WERI-Rb-1 (cell line): ENCODE measurements around the gene F2.

Source experiments
- DNase-seq: peaks from one replicate; pipeline ENCODE4 v3.0.0-alpha.2; 2020
- H3K27ac ChIP-seq: fragments of 250-450 bp; sonication (Bioruptor Pico); 2 replicates; pipeline ENCODE4 v1.5.1; 2020; ENCODE audit warnings: mild to moderate bottlenecking, moderate library complexity
- H3K27me3 ChIP-seq: fragments of 250-450 bp; sonication (Bioruptor Pico); 2 replicates; pipeline ENCODE4 v1.5.1; 2021; ENCODE audit warnings: mild to moderate bottlenecking, low read depth, moderate library complexity; ENCODE audit not compliant: insufficient read depth, severe bottlenecking
- H3K36me3 ChIP-seq: fragments of 250-450 bp; sonication (Bioruptor Pico); 2 replicates; pipeline ENCODE4 v1.5.1; 2020; ENCODE audit warnings: mild to moderate bottlenecking, moderate library complexity
- H3K4me3 ChIP-seq: 2 replicates; pipeline ENCODE4 v1.5.1; 2011; ENCODE audit warnings: low read depth, mild to moderate bottlenecking, control low read depth, low read length
- H3K9me3 ChIP-seq: fragments of 250-450 bp; sonication (Bioruptor Pico); 2 replicates; pipeline ENCODE4 v1.5.1; 2021; ENCODE audit warnings: mild to moderate bottlenecking, moderate library complexity; ENCODE audit not compliant: severe bottlenecking
- CTCF ChIP-seq: IDR thresholded peaks from 2 replicates; pipeline ENCODE4 v1.5.1; 2011; ENCODE audit warnings: low read depth, mild to moderate bottlenecking, control low read depth, inconsistent platforms, low read length

The F2 gene

GRCh38 chr11:46697303-46697702 is 21.7 kb upstream of the F2 start:
- Histone ChIP-seq H3K27ac (no peak overlapping the region), H3K4me3 (no peak overlapping the region), H3K27me3 (no peaks in the 10 kb centered on the region), H3K36me3 (peaks cover 18% of the 10 kb centered on the region), H3K9me3 (no peaks in the 10 kb centered on the region)
- no peak for TF ChIP-seq CTCF
- DNase-seq, result no peak

GRCh38 chr11:46697723-46698122 is 21.3 kb upstream of the F2 start:
- no peak for TF ChIP-seq CTCF
- Histone ChIP-seq H3K36me3 (peaks cover 22% of the 10 kb centered on the region), H3K9me3 (no peaks in the 10 kb centered on the region), H3K27me3 (no peaks in the 10 kb centered on the region), H3K27ac (no peak overlapping the region), H3K4me3 (no peak overlapping the region)
- no peak for DNase-seq

GRCh38 chr11:46698597-46698996 is 20.4 kb upstream of the F2 start:
- H3K27me3 ChIP-seq, result no peaks in the 10 kb centered on the region
- no peak for TF ChIP-seq CTCF
- no peaks in the 10 kb centered on the region for H3K9me3 ChIP-seq
- no peak for DNase-seq
- H3K36me3 ChIP-seq, result peaks cover 30% of the 10 kb centered on the region
- H3K4me3 ChIP-seq, result no peak overlapping the region
- H3K27ac ChIP-seq, result no peak overlapping the region

GRCh38 chr11:46700241-46701077 is 18.6 kb upstream of the F2 start, which contains the start of the genes ARHGAP1 and ZNF408:
ARHGAP1 (minus strand) TSS chr11:46700619; CDS start chr11:46696107, 4,512 bp downstream.
ZNF408 (plus strand) TSS chr11:46701031; CDS start chr11:46701048, 17 bp downstream.
- peak; percentile 99 for DNase-seq
- TF ChIP-seq CTCF, result no peak

GRCh38 chr11:46701078-46701654 is 17.8 kb upstream of the F2 start:
- no peak for TF ChIP-seq CTCF
- Histone ChIP-seq H3K36me3 (peaks cover 42% of the 10 kb centered on the region), H3K9me3 (no peaks in the 10 kb centered on the region)

More at GRCh38 chr11:46700241-46701077, 18.6 kb upstream of the F2 start, which contains the start of the genes ARHGAP1 and ZNF408:
- Histone ChIP-seq H3K27ac (peak within 1 kb of the TSS; percentile 99), H3K36me3 (peaks cover 38% of the 10 kb centered on the region), H3K4me3 (peak within 1 kb of the TSS; percentile 97), H3K9me3 (no peaks in the 10 kb centered on the region), H3K27me3 (no peaks in the 10 kb centered on the region)

More at GRCh38 chr11:46701078-46701654, 17.8 kb upstream of the F2 start:
- Histone ChIP-seq H3K4me3 (peak overlapping the region; percentile 97), H3K27me3 (no peaks in the 10 kb centered on the region), H3K27ac (peak overlapping the region; percentile 99)
- DNase-seq, result no peak
